Dedifferentiated amniotic fluid mesenchymal stem cell (primary cell): ENCODE results near the gene IGFLR1.

Experiments
- DNase-seq: peaks from one replicate; pipeline ENCODE4 v3.0.0-alpha.2; 2016; ENCODE audit errors: extremely low spot score

The IGFLR1 gene

DNA sequence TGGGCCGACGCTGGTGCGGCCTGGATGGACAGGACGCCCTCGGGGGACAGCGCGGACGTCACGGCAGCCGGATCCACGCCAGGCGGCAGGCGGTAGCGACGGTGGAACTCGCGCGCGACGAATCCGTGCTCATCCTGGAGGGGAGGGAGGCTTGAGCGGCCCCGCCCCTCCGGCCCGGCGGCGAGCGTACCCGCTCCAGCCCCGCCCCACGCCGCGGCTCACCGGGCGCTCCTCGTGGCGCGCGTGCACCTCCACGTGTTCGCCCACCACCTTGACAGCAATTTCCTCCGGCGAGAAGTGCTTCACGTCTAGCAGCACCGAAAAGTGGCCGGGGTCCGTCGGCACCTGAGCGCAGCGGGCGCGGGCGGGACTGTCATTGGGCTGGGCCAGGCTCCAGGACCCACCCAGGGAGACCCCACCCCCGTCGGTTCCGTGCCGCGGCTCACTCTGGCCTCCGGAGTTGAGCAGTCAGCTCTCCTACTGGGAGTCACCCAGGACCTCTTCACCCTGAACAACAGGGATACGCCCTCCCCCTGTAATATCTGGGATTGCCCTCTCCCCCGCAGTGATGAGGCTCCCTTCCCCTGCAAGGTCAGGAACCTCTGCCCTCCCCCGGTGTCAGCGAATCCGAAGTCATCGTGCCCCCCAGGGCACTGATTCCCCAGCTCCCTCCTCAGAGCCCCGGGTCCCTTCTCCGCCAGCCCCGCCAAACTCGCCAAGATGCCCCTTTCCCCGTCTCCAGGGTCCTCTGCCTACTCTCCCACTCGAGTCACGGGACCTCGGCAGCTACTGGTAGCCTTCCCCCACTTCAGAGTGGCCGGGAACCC lies 13.5 kb upstream of the IGFLR1 start:
- DNase-seq, result no peak

DNA sequence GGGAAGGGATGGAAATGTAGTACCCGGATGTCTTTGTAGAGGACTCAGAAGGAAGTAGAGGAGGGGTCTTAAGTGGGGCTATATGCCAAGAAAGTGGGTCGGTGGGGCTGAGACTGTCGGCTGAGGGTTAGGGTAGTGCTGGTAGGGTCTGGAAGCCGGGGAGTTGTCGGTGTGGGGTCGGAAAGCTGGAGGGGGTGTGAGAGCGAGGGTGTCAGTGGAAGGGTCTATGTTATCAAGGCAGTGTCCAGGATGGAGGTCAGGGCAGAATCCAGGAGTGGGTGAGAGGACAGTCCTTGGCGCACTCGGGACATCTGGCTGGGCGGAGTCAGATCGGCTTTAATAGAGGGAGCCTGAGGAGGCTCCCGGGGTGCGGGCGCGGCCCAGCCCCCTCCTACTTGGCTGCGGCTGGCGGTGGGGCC lies 12.9 kb upstream of the IGFLR1 start:
- DNase-seq, result no peak

DNA sequence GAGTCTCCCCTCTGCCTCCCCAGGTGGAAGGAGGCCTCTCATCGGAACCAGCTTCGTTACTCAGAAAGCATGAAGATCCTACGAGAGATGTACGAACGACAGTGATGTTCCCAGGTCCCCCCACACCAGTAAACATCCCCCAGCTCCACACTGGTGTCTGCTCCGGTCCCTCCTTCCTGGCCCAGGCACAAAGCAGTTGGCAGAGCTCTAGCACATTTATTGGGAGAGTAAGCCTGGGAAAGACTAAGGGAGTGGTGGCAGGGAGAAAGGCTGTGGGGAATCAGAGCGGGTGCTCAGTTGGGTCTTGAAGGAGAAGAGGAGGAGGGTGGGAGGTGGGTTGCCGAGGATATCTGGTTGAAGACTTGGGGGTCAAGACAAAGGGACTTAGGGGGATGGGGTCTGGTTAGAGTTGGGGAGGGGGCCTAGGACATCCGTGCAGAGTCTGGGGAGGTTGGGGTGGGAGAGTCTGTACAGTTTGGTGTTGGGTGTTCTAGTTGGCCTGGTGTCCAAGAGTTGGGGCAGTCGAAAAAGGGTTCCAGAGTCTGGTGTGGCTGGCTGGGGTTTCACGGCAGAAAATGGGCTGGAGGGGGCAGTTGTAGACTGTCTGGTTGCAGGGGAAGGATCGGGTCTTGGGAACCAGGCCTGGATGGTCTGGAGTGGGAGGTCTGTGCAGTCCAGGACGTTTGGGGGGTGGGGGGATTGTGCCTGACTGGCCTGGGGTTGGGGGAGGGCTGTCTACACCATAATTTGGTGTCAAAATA lies 12.3 kb upstream of the IGFLR1 start:
- DNase-seq, result no peak

DNA sequence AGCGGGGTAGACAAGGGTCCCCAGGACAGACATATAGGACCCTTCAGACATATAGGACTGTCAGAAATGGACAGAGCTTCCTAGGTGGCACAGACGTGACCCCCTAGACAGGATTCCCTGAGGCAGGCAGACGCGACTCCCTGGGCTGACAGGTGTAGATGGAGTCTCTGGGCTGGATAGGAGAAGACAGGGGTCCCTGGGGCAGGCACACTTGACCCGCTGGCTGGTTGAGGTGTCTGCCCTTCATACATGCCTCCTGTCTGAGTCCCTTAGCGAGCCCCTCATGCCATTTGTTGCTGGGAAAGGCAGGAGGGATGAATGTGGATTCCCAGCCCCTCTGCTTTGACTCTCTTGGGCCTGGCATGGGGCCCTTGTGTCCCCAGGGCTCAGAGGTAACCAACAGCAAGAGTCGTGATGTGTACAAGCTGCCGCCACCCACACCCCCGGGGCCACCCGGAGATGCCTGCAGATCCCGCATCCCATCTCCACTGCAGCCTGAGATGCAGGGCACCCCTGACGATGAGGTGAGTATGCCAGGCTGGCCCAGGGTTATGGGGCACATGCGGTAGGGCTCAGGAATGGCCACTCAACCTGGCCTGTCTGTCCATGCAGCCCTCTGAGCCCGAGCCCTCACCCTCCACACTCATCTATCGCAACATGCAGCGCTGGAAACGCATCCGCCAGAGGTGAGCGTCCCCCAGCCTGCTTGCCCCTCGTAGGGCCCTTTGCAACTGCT lies 11.6 kb upstream of the IGFLR1 start:
- no peak for DNase-seq

DNA sequence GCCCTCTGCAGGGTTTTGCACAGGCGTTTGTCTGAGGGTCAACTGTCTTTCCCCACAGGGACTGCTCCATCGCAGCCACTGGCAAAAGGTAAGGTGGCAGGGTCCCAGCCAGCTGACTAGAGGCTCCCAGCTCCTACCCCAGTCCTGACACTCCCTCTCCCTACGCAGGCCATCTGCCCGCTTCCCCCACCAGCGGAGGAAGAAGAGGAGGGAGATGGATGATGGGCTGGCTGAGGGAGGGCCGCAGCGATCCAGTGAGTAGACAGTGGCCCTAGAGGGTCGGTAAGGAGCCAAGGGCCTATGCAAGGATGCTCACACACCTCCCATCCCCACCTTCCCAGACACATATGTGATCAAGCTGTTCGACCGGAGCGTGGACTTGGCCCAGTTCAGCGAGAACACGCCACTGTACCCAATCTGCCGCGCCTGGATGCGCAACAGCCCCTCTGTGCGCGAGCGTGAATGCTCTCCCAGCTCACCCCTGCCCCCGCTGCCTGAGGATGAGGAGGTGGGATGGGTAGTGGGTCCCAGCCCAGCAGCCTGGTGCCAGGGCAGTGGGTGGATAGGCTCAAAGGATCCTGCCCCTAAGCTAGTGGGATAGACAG lies 10.6 kb upstream of the IGFLR1 start:
- no peak for DNase-seq

DNA sequence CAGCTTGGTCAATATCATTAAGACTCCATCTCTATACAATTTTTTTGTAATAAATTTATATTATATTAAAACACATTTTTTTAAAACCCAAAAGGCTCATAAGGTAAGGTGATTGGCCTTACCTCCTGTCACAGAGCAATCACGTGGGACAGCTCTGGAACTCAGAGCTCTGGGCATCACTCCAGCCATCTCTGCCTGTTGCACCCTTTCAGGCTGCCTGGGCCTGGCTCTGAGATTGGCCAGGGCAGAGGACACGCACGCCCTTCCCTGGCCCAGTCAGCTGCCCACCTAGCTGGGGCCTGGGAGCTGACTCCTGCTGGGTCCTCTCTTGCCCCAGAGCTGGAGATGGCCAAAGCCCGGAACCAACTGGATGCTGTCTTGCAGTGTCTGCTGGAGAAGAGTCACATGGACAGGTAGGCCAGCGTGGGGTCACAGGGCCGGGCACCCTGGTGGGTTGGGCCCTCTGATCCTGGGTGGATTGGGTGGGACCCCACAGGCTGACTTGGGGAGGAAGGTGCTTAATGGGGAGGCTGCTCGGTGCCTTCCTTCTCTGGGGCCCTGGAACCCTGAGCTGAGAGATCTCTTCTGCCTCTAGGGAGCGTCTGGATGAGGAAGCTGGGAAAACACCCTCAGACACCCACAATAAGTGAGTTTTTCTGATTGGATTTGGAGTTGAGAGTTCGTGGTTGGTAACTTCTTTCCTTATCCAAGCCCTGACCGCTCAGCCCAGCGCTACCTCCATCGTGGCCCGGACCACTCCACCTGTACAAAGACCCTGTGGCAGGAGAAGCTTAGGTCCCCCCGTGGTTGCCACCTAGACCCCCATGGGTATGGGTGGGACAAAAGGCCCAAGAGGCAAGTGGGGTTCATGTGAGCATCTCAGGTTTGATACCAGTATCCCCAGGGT lies 9.8 kb upstream of the IGFLR1 start:
- DNase-seq, result no peak

DNA sequence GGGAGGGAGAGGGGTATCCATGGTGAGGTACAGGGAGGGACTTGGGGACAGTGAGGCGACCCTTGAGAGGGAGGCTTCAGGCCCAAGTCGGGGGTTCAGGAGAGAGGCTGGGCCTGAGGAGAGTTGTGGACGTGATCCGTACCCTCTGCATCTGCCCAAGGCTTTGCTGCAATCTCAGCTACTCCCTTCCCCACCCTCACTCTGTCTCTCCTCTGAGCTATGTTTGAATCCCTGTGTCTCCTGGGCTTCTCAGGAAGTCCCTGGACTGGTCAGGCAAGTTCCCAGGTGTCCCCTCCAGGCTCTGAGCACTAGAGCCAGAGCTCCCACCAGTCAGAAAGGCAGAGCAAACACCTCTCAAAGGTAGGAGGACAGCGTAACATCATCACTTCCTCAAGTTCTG lies 7.9 kb upstream of the IGFLR1 start:
- no peak for DNase-seq

DNA sequence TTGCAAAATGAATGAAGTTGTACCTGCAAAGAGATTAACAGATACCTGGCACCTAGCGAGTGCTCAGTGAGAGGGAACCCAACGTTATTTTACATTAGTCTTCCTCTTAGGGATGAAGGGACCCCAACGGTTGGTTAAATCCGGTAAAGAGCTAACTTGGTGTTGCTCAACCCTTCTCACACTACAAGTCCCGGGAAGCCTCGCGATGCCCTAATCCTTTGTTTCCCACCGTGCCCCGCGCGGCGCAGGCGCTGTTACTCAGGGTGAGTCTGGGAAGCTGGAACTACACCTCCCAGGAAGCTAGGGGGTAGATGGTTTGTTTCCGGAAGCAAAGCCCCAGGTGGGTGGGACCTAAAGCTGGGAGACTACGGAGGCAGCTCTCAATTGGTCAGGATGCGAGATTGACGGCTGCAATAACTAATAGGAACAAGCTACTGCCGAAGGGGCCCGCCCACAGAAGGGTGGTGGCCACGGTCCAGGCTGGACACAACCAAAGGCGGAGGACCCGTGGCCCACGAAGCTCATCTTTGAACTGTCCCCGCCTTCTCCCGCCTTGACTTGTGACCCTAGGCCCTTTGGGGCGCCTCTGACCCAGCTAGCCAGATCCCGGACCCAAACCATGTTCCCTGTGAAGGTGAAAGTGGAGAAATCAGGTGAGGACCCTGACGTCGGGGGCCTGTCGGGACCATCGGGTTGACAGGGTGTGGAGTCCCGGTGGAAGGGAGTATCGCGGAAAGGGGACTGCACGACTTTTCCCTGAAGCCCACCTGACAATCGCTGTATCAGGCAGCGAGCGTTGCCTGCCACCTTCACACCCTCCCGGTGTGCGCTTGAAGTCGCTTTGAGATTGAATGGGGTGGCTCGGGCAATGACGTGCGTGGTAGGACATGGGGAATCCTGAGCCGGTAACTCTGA lies 6.1 kb upstream of the IGFLR1 start, which contains the start of gene LIN37:
TSS of gene LIN37 (plus strand) at position 471 of the 915 bp plus-strand sequence. CDS start at position 620, 149 bp downstream.
- peak; percentile 100 for DNase-seq

DNA sequence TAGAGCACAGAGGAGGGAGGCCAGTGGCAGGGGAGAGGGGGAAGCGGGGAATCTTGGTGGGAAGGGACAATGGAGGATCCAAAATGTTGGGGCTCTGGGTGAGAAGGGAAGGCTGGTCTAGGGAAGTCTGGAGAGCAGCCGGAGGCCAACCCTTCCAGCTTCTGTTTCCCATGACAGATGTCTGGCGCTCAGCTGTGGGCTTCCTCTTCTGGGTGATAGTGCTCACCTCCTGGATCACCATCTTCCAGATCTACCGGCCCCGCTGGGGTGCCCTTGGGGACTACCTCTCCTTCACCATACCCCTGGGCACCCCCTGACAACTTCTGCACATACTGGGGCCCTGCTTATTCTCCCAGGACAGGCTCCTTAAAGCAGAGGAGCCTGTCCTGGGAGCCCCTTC lies 4.3 kb upstream of the IGFLR1 start:
- no peak for DNase-seq

DNA sequence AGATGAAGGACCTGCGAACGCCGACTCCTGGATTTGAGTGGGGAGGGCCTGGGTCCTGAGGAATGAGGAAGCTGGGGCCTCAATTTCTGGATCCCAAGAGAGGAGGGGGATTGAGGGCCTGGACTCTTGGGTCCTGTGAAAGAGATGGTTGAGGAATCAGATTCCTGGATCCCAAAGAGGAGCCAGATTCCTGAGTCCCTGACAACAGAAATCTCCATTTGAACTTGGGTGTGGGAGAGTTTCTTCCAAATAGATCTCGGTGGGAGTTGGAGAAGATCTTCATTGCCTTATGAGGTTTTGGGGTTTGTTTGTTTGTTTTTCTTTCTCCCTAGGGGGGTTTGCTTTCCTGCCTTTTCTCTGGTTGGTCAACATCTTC lies 3.8 kb upstream of the IGFLR1 start:
- no peak for DNase-seq

DNA sequence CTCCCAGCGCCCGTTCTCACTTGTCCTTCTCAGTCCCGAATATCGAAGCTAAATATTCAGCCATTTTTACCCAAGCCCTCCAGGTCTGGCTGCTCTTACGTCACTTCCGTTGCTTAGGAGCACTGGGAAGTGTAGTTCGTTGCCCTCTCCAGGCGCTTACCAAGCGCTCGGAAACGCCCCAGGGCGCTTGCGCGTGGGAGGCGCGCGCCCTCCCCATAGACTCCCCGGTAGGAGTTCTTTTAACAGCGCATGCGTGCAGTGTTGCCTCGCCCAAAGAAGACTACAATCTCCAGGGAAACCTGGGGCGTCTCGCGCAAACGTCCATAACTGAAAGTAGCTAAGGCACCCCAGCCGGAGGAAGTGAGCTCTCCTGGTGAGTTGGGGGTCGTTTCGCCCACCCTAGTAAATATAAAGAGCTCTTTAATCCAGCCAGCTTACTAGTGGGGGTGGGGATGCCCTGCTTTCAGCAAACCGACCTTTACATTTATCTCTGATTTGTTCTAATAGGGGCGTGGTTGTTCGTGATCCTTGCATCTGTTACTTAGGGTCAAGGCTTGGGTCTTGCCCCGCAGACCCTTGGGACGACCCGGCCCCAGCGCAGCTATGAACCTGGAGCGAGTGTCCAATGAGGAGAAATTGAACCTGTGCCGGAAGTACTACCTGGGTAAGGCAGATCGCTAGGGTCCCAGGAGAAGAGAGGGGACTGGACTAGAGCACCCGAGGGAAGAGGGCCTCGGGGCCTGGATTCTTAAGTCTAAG lies 3.3 kb upstream of the IGFLR1 start, which contains the start of the genes PSENEN and U2AF1L4:
TSS of gene PSENEN (plus strand) at position 324 of the 759 bp plus-strand sequence. CDS start at position 604, 280 bp downstream.
TSS of gene U2AF1L4 (minus strand) at position 91 of the 759 bp plus-strand sequence. CDS start at position 64, 27 bp downstream.
- DNase-seq, result peak; percentile 99

DNA sequence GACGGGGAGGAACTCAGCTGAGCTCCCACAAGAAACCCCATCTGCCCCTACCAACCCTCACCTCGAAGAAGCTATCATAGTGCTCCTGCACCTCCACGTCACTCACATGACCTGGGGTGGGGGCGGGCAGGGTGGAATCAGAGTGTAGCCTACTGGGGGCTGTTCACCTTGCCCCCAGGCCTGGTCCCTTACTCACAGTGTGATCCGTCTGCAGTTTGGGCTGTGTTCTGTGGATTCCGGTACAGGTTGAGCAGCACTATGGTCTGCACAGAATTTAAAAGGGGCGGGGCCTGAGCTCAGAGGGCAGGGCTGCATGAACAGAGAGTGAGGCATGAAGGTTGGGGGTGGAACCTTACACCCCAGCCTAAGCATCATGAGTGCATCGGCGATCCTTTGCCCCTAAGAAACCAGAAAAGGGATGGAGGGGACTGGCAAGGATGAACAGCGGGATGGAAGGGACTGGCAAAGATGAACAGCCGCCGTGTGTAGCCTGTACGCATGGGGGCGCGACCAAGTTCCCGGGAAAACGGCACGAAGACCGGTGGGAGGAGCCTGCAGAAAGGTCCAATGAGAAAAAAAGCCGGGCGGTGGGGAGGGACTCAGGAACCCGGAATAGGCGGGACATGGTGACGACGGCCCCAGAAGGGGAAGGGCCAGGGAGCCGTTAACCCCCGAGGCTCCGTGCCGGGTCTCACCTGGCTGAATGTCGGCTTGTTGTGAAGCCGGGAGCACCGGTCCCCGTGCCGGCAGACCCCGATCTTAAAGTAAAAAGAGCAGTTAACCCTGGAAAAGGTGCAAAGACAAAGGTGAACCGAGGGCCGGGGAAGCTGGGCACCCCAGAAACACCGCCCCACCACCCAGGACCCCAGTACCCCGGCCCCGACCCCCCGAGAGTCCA lies 2.4 kb upstream of the IGFLR1 start:
- DNase-seq, result peak; percentile 98

DNA sequence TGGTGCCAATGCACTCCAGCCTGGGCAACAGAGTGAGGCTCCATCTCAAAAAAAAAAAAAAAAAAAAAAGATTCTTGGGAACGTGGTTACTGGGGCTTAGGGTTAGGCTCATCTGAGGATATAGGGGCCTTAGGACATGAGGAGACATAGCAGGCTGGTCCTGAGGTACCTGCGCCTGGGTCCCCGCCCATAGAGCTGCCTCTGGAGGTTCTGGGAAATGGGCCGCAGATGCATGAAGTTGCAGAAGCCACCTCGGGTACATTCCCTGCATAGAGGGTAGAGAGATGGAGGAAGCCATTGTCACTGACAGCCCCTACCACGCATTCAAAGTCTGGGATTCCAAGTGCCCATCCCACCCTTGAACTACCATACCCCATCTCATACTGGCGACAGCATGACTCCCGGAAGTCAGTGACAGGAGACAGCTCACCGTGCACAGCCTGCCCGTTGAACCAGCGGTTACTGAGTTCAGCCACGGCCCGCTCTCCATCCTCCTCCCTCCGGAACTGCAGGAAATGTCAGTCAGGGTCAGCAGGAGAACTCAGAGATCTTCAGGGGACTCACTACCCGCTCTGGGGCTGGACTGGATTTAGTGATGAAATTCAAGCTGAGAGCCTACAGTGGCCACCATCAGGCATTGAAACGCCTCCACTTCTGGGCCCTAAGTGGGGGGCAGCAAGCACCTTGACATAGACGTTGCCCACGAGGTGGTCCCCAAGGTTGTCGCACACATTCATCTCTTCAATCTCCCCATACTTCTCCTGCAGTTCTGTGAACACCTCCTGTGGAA lies 1.6 kb upstream of the IGFLR1 start:
- DNase-seq, result no peak

DNA sequence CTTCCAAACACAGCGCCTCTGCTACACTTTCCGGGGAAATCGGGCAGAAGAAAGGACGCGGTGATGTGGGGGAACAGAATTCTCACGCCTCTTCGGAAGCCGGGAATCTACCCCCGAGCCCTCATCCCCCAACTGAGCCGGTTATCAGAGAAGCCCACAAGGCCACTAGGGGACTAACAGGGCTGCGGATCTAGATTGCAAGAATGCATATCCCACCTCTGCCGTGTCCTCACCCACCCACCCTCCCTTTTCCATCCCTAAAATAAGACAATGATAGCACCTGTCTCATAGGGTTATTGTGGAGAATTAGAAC lies 1.1 kb downstream of the IGFLR1 start:
- no peak for DNase-seq

DNA sequence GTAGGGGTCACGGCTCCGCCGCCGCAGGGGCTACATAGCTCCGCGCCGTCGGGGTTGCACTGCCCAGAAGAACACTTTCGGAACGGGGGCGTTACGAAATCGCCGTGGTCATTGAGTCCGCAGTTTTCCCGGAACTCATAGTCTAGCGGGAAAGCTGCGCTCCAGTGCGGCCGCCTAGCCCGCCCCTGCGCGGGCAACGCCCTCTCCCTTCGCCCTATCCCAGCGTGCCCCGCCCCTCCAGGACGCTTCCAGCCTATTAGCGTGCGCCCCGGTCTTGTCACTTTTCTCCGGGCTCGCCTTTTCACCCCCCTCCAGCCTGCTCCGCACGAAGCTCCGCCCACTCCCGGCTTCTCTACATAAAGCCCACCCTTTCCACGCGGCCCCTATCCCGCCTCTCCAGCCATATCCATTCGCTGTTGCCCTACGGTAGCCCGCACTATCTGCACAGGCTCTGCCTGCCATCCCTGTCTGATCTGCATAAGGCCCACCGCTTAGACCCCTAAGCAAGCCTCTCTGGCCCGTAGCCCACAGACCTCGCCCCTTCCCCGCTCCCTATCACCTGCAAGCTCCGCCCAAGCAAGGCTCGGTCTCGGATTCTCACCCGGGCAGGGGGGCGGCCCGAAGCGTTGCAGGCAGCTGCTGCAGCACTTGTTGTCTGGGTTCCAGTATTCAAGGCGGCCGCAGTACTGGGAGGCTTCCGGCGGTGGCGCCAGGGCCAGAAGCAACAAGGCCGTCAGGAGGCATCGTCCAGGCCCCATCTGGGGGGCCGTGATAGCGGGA lies 1.6 kb downstream of the IGFLR1 start:
- peak; percentile 94 for DNase-seq

DNA sequence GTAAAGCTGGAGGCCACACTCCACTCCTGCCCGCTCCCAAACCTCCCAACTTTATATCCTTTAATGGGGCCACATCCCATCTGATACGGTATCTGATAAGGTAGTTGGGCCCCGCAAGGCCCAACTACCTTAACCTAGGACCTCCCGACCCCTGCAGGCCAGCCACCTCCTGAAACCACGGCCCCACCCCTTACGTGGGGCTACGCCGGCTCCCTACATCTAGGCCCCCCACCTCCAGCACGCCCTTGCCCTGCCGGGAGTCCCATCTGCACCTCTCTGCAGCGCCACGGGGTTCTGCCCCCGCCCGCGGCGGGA lies 2.2 kb downstream of the IGFLR1 start:
- DNase-seq, result no peak
